HG03571 (cell line): ENCODE measurements around the gene SLC28A1.

Experiments
- ATAC-seq: cut with Tn5 transposase; IDR thresholded peaks from one replicate; pipeline ENCODE4 v1.9.1; 2021; ENCODE audit not compliant: unreplicated experiment

Gene SLC28A1

DNA sequence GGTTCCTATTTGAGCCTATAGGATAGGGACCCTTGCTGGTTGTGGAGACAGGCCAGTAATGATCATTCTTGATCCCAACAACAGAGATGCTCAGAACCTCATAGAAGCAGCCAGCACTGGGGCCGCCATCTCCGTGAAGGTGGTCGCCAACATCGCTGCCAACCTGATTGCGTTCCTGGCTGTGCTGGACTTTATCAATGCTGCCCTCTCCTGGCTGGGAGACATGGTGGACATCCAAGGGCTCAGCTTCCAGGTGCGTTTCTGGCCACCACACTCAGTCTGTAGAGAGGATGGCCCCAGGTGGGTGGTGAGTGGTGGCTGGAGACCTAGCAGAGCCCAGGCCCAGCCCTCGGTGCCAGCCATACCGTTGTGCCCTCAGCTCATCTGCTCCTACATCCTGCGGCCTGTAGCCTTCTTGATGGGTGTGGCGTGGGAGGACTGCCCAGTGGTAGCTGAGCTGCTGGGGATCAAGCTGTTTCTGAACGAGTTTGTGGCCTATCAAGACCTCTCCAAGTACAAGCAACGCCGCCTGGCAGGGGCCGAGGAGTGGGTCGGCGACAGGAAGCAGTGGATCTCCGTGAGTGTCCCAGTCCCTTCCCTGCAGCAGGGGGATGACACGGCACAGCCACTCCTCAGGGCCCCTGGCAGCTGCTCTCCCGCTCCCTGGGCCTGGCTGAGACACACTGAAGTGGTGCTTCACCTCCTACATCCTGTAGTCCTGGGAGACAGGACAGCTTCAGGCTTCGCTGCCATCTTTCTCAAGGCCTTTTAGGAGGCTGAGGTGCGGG, 50.7 kb downstream of the SLC28A1 start:
- ATAC-seq = no peak

DNA sequence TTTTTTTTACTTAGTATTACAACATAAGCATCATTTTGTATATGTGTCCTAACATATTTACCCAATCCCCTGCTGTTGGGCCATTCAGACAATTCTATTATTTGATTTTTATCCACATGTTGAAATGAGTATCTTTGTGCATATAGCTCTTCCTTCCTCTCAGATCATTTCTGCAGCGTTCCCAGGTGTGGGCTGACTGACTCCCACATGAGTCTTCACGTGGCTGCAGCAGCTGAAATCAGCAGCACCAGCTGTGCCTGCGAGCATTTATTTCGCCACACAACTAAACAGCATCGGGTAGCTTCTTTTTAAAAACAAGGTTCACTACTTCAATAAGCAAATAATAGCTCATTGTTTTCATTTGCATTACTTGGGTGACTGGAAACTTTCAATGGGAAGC, 52.7 kb downstream of the SLC28A1 start:
- no peak for ATAC-seq

DNA sequence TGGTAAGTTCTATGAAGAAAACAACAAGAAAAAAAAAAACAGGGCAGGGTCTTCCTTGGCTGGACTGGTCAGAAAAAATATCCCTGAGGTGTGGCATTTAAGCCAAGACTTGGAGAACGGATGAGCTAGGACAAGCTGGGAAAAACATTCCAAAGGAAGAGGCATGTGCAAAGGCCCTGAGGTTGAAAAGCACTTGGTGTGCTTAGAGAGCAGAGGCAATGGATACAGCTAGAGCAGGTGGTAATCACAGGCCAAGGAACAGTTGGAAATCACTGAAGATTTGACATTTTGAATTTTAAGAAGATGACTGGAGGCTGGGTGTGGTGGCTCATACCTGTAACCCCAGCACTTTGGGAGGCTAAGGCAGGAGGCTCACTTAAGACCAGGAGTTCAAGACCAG, 54.3 kb downstream of the SLC28A1 start:
- ATAC-seq = no peak

DNA sequence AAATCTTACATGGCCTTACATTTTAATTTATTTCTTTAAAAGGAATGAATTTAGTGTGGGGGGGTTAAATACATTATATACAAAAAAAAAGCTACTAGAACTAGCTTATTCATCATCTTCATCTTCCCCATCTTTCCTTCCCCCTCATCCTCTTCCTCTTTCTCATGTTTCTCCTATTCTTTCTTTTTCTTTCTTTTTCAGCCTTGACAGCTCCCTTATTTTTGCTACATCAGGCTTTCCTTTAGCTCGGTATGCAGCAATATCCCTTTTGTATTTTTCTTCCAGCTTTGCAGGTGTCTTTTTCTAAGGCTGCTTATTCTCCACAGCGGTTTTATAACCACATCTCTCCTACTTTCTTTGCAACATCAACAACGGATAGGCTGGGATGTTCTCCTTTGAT, 55.9 kb downstream of the SLC28A1 start:
- no peak for ATAC-seq

DNA sequence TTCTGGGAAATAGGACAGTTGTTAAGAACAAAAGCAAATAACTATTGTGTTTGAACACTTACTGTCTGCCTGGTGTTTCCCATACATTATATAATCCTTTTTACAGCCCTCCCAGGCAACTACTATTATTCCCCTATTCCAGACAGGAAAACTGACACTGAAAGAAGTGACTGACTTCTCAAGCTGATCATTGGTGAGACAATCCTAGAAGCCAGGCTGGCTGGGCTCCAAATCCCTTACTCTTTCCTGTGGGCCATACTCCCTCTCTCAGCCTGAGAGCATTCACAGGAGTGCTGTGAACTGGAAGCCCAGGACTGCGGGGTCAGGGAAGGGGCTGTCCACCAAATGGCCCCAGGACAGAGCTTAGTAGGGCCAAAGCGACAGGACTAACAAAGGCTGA, 58.0 kb downstream of the SLC28A1 start:
- no peak for ATAC-seq

DNA sequence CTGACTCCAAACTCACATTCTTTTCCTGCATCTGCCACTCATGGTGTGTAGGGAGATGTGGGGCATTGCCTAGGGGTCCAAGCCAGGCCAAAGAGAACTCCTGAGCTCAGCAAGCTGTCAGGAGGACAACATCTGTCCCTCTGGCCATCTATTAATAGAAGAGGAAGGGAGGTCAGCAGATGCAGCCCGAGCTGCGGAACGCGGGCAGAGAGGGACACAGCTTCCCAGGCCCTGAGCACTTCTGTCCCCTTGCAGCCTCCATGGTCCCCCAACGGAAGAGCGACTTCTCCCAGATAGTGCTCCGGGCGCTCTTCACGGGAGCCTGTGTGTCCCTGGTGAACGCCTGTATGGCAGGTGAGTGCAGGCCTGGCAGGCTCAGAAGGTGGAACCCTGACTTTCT, 59.8 kb downstream of the SLC28A1 start:
- no peak for ATAC-seq

DNA sequence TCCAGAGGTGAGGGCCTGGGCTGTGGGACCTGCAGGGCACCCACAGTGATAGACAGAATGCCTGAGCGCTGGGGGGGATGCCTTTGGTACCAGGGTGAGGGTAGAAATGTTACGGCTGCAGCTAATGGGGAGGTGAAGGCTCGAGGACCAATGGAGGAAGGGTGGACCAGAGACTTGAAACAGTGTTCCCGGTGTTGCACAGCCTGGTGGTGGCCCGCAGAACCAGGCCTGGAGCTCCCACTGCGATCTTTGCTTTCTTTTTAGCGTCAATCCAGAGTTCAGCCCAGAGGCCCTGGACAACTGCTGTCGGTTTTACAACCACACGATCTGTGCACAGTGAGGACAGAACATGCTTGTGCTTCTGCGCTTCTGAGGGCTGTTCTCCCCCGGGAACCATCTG, 60.4 kb downstream of the SLC28A1 start:
- ATAC-seq = no peak

DNA sequence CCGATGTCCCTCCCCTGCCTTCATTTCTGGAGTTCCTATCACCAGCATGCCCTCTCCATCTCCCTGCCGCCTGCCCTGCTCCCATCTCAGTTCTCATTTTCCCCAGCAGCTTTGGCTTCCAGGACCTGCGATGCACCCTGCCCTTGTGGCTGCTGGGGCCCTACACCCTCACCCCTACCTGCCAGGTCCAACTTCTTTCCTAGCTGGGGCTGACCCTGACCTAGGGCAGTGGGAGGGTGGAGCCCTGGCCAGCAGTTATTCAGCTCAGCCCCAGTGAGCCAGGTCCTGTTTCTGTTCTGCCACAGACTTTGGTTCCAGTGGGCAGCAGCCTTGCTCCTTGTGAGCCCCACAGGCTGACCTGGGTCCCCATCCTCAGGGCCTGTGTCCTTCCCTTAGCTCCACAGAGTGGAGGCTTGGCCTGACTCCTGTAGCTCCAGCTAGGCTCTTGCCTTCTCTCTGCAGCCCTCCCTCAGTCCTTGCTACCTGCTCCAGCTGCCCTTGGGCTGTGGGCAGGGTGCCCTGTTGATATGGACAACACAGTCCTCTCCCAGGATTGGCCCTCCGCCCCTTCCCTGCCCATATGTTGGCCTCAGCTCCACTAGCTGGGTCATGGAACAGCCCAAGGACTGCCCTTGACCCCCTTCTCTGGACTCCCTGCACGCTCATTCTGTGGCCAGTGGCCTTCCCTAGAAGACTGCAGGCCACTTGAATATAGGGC, 62.5 kb downstream of the SLC28A1 start:
- no peak for ATAC-seq

DNA sequence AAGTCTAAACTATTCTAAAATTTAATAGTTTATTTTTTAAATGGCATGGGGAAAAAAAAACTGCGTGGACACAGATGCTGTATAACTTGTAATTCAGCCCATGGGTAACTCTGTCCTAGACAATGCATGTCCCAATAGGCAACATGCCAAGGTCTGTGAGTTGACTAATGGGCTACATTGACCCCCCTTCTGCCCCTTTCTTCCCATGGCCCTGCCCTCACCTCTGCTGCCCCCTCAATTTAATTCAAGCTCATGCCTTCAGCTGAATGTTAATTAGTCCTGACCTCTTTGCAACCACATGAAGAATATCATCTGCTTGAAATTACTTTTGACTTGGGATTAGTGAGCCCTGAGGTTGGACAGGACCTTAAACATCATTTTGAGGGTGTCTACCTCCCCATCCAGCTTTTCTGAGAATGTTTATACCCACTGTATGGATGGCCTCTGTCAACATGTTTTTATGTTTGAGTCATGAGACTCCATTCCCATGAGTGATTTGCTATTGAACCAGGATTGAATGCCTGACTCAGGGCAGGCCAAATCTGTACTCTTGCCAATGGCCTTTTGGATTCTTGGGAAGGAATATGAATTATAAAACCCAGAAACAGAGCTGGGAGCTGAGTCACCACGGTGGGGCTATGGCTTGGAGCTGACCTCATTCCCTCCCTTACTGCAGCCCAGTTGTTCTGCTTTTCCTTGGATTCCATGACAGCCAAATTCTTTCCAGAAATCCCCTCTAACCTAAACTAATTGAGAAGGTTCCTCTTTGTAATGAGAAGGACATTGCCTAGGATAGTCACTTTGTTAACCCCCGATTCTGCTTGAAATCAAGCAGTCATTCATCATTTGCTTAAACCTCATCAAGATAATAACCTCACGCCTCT, 63.7 kb downstream of the SLC28A1 start:
- ATAC-seq = no peak

DNA sequence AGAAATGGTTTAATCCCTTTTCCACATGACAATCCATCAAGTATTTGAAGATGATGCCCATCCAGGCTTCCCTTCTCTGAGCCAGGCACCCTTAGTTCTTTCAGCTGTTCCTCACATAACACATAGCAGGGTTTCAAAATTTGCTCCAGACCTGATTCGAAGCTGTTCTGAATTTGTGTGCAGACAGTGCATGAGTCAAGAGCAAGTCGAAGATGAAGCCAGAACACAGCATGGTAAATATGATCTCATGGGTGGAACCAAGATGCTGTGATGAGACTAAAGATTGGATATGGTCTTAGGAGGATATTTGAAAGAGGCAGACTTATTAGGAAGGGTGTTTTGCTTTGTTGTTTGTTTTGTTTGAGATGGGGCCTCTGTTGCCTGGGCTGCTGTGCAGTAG, 64.6 kb downstream of the SLC28A1 start:
- ATAC-seq = no peak

DNA sequence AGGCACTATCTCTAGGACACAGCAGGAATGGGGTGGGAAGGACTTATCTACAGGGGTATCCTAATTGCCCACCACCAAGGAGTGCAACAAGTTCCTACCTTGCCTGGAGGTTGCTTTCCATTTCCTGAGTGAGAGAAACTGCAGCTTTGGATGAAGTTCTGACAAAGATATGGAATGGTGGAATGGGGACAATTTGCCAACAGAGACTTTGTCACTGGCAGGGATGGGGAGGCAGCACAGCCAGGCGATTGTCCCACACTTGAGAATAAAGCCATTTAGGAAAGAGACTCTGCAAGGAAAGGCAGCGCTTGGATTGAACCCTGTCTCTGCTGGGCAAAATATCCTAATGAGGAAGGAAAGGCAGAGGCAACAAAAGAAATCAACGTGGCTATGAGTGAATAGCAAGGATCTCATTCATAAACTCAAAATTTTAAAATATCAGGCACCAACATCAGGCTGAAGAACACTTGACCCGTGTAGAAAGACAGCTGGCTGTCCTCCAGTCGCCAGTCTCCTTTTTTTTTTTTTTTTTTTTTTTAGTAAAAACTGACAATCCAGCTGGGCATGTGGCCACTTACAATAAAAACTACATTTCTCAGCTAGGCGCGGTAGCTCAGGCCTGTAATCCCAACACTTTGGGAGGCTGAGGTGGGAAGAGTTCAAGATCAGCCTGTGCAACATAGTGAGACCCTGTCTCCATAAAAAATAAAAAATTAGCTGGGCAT, 65.5 kb downstream of the SLC28A1 start:
- no peak for ATAC-seq

DNA sequence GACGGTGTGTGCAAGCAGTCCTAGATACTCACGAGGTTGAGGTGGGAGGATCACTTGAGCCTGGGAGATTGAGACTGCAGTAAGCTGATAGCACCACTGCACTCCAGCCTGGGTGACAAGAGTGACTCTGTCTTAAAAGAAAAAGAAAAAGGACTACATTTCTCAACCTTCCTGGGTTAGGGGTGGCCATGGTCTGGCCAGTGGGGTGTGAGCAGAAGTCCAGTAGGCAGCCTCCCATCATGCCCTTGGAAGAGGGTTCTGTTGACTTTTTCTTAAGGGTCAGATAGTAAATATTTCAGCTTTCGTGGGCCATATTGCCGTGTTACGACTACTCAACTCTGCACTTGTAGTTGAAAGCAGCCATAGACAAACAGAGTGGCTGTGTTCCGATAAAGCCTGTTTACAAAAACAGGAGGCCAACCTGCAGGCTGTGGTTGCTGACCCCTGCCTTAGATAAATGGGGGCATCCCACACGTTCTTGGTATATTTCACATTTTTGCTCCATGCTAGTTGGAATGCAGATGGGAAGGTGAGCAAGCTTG, 66.2 kb downstream of the SLC28A1 start:
- no peak for ATAC-seq

DNA sequence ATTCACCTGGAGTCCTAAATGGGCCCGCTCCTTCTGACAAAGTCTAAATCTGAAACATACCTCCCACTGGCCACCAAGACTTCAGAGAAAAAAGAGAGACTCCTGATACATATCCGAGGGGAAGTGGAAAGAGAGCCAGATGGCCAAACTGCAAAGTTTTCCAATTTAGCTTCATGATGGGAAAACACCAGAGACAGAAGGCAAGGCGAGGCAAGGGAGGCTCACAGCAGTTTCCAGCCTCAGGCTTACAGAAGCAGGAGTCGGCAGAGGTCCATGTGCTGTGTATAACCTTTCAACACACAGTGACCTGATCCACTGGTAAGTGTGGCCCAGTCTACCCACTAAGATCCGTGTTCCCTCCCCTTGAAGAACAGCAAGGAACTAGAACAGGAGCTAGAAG, 67.3 kb downstream of the SLC28A1 start:
- ATAC-seq = no peak

DNA sequence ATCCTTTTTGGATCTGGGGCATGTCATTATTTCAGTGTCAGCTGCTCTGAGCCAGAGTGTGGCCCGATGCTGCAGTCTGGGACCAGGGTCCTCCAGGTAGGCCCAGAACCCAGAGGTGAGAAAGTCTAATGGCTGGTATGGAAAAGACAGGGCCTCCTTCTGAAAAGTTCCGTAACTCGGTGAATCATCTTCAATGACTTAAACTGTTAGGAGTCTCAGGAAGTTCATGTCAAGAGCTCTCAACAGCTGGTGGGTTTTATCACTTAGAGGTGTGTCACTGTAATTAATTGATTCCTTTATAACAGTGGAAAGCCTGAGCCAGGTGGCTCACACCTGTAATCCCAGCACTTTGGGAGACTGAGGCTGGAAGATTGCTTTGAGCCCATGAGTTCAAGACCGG, 68.7 kb downstream of the SLC28A1 start:
- no peak for ATAC-seq

DNA sequence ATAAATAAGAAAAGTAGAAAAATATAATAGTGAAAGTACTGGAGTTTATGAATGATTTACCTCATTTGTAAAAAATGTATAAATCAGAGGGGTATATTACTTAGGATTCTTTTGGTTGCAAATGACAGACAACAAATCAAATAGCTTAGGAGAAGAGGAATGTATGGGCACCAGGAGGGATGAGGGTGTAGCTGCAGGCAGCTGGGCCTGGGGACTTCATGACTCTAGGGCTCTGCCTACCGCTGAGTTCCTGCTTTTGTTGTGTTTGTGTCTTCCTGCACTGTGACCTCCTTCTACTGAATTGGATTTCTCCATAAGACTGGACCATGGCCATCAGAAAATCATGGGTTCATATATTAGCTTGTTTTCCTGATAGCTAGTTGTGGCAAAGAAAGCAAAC, 69.3 kb downstream of the SLC28A1 start:
- ATAC-seq = no peak

DNA sequence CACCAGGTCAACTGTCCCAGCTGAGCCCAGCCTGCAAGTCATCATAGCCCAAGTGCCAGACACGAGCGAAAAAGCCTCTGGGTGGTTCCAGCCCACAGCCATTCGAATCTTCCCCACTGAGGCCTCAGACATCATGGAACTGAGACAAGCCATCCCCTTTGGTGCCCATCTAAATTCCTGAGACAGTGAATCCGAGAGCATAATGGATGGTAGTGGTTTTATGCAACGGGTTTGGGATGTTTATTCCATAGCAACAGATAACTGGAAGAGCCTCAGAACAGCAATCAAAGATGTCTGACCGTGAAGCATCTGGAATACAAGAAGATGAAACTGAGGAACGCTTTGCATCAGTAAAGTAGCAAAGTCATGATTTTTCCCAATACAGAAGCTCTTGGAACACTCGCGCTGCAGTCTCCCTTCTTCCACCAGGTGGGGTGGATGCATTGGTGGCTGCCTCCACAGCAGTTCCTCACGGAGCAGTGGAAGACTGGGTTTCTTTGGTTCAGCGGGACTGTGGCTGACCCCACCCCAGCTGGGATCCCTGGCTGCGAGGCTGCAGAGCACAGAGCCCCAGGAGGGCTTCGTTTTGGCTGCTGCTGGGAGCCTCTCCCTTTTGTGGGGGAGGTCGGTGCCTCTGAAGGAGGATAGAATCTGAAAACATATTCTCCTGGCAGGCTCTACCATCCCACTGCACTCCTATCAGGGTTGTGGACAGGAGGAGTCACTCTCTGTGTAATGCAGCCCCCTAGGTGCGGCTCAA, 70.8 kb downstream of the SLC28A1 start:
- no peak for ATAC-seq

DNA sequence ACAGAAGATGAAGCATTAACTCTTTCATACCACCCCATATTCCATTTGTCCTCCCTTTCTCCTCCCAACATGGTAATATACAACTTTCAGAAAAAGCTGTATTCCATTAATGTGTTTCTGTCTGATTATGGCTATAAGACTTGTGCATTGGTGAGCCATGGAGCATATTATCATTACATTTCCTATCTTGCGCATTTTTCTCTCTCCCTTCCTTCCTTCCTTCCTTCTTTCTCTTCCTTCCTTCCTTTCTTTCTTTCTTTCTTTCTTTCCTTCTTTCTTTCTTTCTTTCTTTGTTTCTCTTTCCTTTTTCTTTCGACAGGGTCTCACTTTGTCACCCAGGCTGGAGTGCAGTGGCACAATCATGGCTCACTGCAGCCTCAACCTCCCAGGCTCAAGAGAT, 71.7 kb downstream of the SLC28A1 start:
- no peak for ATAC-seq

DNA sequence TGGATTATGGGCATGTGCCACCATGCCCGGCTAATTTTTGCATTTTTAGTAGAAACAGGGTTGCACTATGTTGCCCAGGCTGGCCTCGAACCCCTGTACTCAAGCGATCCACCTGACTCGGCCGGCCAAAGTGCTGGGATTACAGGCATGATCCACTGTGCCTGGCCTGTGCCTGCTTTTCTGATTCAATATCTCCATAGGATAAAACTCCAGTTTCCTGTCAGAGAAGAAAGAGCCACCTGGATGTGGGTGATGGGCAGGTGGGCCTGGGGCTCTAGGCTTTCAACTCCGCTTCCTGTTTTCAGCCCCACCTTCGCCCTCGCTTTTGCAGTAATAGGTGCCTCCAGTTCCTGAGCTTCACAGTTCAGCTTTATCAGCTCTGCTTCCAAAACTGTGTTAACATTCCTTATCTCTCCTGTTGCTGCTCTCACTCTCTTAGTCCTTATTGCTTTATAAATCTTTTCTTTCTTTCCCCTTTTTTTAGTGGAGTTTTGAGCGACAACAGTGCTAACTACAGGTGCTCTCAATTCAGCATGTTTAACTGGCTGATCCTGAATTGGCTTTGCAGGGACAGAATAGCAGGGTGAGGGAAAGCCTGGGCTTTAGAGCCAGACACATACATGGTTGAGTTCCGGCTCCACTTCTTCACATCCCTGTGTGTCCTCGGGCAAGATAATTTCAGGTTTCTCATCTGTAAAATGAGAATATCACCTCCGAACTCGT, 76.1 kb downstream of the SLC28A1 start:
- ATAC-seq = no peak

DNA sequence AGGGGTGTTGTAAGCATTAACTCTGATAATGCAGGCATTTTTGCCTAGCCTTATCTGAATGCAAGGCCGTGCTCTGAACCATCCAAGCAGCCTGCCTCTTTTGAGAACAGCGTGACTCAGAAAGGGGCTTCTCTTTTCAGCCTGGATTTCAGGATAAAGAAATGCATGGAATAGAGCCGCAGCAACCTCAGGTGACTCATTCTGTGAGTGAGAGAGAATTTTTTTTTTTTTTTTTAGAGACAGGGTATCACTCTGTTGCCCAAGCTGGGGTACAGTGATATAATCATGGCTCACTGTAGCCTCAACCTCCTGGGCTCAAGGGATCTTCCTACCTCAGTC, 76.6 kb downstream of the SLC28A1 start:
- no peak for ATAC-seq

DNA sequence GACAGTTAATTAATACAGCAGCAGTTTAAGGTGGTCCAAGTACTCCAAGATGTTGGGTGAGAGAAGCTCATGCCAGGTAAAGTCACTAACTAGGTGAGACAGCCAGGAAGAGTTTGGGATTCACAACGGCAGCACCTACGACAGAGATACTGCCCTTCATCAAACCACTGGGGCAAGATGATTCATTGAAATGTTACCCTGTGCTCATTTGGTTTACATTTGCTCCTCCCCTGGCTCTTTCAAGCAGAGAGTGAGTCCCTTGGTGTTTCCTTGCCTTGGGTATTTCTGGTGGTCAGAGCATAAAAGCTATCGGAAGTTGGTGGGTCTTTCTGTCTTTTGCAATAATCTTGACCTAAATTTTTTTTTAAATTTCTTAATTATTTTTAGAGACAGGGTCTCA, 77.2 kb downstream of the SLC28A1 start:
- no peak for ATAC-seq
